Activated CD8-positive, alpha-beta memory T cell treated with anti-CD3 and anti-CD28 coated beads for 24 hours (primary cell): ENCODE measurements around the gene ALDH3B2.
A peak's percentile ranks its signal among the peaks of the same experiment; 100 is the strongest.
"Not testable (repeated sequence)": the region's sequence is repeated elsewhere in the genome, so short reads cannot be mapped to it uniquely, and the experiment has no call there.

ENCODE experiments used
- DNase-seq: peaks from one replicate; pipeline ENCODE4 v3.0.0-alpha.2; 2020

The ALDH3B2 gene

DNA sequence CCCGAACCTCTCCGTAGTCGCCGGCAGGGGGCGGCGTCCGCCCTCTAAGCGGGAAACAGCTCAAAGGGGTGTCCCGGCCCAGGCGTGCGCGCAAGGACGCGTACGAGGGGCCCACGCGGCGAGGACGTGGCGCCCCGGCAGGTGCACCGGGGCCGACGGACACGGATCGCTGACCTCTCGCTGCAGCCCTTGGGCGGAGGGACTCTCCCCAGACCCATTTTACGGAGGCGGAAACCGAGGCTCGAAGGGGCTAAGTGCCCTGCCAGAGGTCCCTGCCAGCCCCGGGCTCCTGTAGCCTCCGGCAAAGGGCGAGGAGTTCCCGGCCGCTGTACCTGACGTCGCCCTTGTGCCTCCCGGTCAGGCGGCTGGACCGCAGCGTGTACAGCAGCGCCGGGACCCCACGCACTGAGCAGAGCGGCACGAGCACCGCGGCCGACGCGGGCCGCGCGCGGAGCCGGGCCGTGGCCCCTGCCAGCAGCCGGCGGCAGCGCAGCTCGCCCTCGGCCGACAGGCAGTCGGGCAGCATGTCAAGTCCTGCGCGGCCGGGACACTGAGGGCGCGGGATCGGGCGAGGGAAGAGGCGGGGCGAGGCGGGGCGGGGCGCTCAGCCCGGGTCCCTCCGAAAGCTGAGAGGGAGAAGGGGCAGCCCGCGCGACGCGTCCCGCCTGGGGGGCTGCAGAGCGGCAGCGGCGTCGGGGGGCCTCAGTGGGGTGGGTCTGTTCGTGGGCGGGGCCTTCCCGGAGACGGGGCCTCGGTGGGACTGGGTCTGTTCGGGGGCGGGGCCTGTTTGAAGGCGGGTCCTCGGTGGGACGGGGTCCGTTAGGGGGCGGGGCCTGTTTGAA lies 44.8 kb downstream of the ALDH3B2 start, which contains the start of gene NUDT8:
NUDT8 (minus strand) TSS at position 552 of the 842 bp plus-strand sequence; CDS start at position 526, 26 bp downstream.
- DNase-seq: peak; percentile 95

DNA sequence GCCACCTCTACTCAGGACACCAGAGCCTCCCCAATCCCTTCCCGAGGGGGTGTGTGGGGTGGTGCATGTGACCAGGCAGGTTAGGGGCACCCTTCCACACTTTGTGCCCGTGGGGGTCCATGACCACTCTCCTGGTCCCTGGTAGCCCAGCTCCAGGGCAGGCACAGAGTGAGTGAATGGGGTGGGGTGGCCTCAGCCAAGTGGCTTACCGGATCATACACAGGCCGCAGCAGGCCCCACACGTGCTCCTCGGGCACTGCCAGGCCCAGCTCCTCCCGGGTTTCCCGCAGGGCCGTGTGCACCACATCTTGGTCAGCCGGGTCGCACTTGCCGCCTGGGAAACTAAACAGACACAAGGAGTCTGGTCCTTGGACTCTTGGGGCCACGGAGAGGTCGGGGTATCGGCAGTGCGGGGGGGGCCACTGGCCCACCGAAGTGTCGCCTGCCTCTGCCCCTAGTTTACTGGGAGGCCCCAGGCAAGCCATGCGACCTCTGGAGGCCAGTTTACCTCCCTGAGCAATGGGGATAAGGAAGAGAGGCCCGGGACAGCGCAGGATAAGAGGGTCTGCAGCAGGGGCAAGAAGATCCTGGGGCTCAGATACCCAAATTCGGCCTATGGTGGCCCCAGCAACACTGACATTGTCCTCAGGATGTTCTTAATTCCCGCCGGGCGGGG lies 45.6 kb downstream of the ALDH3B2 start:
- DNase-seq: no peak

DNA sequence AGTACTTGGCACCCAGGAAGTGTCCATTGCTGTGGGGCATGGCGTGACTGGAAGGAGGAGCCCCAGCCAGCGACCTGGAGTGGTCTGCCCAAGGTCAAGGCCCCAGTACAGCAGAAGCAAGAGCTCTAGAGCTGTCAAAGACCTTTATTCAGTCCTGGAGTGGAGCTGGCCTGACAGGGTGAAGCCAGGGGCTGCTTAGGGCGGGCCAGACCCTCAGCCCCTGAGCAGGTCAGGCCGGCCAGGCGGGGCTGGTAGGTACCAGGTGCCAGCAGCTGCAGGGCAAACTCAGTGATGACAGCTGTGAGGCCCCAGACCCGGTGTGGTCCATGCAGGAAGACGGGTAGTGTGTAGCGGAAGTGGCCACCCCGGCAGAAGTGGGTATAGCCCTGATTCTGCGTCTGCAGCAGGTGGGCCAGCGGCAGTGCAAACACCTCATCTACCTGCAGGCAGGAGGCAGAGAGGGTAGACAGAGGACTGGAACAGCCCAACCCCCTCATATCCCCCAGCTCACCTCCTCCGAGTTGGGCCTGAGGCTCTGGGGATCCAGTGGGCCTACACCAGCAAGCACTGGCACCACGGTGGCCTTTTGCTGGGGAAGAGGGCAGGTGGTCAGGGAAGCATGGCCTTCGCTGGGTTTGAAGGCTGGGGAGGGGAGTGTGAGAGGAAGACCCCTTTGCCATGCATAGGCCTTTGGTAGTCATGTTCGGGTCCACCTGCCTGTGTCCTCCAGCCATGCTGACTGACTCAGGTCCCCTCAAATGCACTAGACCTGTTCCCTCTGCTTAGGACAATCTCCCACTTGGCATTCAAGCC lies 46.4 kb downstream of the ALDH3B2 start:
- DNase-seq: no peak

DNA sequence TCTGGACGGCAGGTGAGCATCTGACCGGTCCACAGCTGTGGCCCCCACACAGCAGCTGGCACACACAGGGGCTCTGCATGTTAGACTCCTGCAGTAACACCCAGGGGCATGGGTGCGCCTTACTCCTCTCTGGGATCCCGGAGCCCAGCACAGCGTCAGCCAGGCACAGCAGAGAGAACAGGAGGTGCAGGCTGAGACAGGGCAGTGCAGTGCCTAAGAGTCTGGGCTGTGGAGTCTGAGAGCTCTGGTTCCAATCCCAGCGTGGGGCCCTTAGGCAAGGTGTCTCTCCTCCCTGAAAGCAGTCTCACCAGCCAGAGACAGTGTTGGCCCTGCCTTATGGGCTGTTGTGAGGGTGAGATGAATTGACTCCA lies 47.0 kb downstream of the ALDH3B2 start:
- DNase-seq: no peak

DNA sequence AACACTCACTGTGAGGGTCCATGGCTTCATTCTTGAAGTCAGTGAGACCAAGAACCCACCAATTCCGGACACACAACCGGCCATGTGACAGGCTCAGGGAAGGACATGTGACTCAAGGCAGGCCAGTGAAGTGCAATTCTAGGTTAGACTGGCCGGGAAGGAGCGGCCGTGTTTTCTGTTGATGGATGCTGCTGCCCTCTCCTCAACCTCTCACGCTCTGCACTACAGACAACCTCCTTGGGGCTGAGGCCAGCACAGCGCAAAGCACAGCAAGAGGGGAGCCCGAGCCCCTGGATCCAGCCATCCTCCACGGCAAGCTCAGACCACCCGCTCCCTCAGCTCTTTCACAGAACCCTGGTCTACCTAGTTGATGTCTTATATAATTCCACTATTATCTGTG lies 47.5 kb downstream of the ALDH3B2 start:
- no peak for DNase-seq

DNA sequence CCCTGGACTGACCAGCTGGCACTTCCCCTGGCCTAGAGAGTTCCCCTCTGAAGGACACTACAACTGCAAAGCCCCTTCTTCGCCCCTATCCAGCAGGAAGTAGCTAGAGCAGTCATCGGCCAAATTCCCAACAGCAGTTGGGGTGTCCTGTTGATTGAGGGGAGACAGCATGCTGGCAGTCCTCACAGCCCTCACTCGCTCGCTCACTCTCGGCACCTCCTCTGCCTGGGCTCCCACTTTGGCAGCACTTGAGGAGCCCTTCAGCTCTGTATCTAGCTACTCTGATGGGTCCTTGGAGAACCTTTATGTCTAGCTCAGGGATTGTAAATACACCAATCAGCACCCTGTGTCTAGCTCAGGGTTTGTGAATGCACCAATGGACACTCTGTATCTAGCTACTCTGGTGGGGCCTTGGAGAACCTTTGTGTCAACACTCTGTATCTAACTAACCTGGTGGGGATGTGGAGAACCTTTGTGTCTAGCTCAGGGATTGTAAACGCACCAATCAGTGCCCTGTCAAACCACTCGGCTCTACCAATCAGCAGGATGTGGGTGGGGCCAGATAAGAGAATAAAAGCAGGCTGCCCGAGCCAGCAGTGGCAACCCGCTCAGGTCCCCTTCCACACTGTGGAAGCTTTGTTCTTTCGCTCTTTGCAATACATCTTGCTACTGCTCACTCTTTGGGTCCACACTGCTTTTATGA lies 48.1 kb downstream of the ALDH3B2 start:
- not testable (repeated sequence) for DNase-seq

DNA sequence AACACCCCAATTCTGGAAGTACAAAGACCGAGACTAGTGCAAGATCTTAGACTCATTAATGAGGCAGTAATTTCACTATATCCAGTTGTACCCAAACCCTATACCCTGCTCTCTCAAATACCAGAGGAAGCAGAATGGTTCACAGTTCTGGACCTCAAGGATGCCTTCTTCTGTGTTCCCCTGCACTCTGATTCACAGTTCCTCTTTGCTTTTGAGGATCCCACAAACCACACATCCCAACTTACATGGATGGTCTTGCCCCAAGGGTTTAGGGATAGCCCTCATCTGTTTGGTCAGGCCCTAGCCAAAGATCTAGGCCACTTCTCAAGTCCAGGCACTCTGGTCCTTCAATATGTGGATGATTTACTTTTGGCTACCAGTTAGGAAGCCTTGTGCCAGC lies 50.6 kb downstream of the ALDH3B2 start:
- DNase-seq: not testable (repeated sequence)

DNA sequence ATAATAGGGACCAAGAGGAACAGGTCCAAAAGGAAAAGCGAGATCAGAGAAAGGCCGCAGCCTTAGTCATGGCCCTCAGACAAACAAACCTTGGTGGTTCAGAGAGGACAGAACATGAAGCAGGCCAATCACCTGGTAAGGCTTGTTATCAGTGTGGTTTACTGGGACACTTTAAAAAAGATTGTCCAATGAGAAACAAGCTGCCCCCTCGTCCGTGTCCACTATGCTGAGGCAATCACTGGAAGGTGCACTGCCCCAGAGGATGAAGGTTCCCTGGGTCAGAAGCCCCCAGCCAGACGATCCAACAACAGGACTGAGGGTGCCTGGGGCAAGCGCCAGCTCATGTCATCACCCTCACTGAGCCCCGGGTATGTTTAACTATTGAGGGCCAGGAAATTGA lies 51.5 kb downstream of the ALDH3B2 start:
- DNase-seq: not testable (repeated sequence)

DNA sequence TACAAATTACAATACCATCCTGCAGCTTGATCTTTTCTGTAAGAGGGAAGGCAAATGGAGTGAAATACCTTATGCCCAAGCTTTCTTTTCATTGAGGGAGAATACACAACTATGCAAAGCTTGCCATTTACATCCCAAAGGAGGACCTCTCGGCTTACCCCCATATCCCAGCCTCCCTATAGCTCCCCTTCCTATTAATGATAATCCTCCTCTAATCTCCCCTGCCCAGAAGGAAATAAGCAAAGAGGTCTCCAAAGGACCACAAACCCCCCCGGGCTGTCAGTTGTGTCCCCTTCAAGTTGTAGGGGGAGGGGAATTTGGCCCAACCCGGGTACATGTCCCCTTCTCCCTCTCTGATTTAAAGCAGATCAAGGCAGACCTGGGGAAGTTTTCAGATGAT lies 52.5 kb downstream of the ALDH3B2 start:
- not testable (repeated sequence) for DNase-seq

DNA sequence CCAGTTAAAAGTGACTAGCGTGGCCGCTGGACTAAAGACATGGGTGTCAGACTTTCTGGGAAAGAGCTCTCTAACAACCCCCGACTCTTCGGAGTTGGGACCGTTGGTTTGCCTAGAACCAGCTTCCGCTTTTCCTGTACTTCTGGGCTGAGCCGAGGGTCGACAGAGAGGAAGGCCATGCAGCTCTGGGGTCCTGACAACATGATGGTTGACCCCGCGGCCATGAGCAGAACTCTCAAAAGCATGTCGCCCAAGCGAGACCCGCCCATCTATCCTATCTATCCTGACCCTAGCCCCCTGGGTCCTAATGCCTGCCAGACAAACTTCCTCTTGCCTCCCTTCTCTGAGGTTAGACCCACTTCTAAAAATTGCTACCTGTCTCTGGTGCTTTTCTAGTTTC lies 53.8 kb downstream of the ALDH3B2 start:
- DNase-seq: not testable (repeated sequence)

DNA sequence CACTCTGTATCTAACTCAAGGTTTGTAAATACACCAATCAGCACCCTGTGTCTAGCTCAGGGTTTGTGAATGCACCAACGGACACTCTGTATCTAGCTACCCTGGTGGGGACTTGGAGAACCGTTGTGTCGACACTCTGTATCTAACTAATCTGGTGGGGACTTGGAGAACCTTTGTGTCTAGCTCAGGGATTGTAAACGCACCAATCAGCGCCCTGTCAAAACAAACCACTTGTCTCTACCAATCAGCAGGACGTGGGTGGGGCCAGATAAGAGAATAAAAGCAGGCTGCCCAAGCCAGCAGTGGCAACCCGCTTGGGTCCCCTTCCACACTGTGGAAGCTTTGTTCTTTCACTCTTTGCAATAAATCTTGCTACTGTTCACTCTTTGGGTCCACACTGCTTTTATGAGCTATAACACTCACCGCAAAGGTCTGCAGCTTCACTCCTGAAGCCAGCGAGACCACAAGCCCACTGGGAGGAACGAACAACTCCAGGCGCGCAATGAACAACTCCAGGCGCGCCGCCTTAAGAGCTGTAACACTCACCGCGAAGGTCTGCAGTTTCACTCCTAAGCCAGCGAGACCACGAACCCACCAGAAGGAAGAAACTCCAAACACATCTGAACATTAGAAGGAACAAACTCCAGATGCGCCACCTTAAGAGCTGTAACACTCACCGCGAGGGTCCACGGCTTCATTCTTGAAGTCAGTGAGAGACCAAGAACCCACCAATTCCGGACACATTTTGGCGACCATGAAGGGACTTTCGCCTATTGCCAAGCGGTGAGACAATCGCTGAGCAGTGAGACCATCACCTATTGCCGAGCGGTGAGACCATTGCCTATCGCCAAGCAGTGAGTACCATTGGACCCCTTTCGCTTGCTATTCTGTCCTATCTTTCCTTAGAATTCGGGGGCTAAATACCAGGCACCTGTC lies 54.5 kb downstream of the ALDH3B2 start:
- not testable (repeated sequence) for DNase-seq

DNA sequence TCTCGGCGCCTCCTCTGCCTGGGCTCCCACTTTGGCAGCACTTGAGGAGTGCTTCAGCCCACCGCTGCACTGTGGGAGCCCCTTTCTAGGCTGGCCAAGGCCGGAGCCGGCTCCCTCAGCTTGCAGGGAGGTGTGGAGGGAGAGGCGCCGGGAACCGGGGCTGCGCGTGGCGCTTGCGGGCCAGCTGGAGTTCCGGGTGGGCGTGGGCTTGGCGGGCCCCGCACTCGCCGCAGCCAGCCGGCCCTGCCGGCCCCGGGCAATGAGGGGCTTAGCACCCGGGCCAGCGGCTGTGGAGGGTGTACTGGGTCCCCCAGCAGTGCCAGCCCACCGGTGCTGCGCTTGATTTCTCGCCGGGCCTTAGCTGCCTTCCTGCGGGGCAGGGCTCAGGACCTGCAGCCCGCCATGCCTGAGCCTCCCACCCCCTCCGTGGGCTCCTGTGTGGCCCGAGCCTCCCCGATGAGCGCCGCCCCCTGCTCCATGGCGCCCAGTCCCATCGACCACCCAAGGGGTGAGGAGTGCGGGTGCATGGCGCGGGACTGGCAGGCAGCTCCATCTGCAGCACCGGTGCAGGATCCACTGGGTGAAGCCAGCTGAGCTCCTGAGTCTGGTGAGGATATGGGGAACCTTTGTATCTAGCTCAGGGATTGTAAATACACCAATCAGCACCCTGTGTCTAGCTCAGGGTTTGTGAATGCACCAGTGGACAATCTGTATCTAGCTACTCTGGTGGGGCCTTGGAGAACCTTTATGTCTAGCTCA lies 55.3 kb downstream of the ALDH3B2 start:
- not testable (repeated sequence) for DNase-seq

DNA sequence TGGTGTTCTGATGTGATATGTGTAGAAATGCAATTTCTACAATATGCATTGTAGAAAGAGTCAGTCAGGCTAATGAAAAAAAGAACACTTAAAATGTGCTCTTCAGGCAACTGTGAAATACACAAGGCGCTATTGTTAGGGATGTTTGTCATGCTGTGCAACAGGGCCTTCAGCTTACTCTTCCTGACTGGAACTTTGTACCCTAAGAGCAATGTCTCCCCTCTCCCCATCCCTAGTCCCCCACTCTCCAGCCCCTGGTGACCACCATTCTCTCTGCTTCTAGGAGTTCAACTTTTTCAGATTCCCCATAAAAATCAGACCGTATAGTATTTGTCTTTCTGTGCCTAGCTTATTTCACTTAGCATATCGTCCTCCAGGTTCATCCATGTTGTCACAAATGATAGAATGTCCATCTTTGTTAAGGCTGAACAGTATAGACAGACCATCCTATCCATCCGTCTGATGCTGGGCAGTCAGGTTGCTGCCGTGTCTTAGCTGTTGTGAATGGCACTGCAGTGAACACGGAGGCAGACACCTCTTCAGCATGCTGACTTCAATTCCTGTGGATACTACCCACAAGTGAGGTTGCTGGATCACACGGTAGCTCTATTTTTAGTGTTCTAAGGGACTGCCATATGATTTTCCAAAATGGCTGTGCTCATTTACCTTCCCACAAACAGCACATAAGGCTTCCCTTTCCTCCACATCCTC lies 57.0 kb downstream of the ALDH3B2 start:
- no peak for DNase-seq

DNA sequence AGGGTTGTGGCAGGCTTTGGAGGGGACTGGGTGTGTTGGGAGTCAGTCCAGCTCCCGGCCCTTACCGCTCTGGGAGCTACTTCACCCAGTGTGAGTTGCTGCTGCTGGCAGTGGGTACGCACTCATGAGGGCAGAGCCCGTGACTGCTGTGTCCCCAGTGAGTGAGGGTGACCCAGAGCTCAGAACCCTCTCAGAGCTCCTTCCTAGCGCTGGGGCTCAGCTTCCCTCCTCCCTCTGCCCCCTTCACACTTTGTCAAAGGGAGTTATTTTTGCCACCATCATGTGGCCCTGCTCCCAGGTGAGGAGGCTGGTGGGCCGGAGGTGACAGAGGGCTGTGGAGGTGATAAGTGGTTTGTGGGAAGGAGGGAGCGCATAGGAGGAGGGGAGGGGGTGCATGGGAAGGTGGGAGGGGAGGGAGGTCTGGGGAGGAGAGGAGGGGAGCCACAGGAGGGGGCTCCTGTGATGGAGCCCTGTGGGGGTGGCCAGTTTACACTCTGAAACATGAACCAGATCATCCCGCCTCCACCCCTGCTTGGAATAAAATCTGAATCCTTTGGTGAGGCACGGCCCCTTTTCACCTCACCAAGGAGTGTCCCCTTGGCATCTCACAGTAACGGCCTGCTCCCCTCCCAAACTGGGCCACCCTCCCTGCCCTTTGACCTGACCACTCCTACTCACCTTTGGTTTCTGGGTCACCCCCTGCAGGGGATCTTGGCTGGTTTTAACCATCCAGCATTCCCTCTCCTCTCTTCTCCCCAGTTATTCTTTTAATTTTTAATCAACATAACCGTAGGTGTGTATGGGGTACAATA lies 57.8 kb downstream of the ALDH3B2 start:
- DNase-seq: no peak

DNA sequence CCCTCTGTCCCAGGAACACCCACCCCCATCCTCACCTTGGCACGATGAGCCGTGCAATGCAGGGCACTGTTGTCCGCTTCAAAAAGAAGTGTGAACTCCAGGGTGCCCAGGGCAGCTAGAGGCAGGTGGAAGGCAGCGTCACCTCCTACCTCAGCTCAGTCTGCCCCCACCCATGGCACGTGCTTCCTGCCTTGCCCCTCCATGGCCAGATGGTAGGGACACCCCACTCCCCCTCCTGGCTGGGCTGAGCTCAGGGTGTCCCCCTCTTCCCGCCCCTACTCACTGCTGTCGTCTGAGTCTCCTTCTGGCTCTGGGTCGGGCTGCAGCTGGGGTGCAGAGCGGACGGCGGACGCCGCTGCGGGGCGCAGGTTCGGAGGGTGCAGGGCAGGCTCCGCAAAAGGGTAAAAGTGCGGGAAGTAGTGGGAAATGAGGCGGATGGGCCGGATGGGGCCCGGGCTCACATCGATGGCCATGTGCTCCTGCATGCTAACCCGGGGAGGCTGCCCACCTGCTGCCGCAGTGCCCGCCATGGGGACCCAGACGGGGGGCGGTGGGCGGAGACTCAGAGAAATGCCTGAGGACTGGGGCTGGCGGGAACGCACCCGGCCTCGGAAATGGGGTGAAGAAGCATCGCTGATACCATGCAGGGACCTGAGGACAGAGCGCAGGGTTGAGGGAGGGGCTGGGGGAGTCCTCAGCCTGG lies 58.5 kb downstream of the ALDH3B2 start:
- no peak for DNase-seq

DNA sequence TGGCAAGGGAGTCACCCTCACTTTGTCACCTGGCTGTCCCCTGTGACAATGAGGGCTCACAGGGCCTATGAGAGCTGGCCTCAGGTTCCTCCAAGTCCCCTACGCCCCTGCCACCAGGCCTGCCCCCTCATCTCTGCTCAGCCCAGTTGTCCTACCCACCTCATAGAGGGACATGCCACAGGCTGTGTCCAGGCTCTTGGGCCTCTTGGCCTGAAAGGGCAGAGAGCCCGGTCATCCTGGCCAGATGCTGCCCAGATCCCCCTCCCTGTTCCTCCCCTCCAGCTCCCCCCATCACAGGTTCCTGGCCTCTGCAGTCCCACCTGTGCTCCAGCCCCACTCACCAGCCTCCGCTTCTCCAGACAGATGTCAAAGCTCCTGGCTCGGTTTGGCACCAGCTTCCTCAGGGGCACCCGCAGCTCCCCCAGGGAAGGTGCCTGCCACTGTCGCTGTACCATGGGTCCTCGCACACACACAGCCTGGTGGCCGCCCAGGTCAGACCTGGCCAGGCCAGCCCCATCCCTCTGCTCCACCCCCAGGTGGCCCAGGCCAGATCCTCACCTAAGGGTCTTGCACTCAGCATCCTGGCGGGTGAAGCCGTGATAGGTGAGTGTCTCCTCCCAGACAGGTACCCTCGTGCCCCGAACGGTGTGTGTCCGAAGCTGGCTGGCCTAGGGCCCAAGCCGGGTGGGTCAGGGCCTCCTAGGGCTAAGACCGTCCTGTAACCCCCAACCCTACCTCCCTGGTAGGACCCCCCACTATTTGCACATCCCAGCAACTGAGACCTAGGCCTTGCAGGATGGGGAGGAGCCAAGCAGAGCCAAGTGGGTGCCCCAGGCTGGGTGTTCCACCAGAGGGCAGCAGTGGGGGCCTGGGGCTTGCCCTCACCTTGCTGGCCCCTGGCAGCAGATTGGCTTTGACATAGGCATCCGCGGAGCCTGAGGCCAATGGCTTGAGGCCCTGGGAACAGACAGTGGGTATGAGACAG lies 59.4 kb downstream of the ALDH3B2 start:
- peak; percentile 82 for DNase-seq
